H9 (cell line): ENCODE results near the gene SDK2. TPM values are rescaled to one million over a fixed set of nuclear protein-coding genes. Genes with fewer than 3 reads are reported as not detected.

Experiments
- DNase-seq: peaks from one replicate; pipeline ENCODE4 v3.0.0-alpha.2; 2017
- H2AFZ ChIP-seq: one replicate; pipeline ENCODE4 v1.6.1; 2013; ENCODE audit warnings: mild to moderate bottlenecking, low read length, control low read depth, moderate library complexity
- H2AK5ac ChIP-seq: 2 replicates; pipeline ENCODE4 v1.6.1; 2013; ENCODE audit warnings: low read length, control low read depth, mixed read lengths; ENCODE audit not compliant: insufficient read length
- H2BK120ac ChIP-seq: one replicate; pipeline ENCODE4 v1.6.1; 2013; ENCODE audit warnings: low read depth, mild to moderate bottlenecking, low read length, control low read depth, inconsistent platforms; ENCODE audit not compliant: poor library complexity, severe bottlenecking
- H2BK12ac ChIP-seq: 2 replicates; pipeline ENCODE4 v1.6.1; 2013; ENCODE audit warnings: low read length, control low read depth, mixed read lengths, low read depth; ENCODE audit not compliant: insufficient read length
- H2BK15ac ChIP-seq: 2 replicates; pipeline ENCODE4 v1.6.1; 2013; ENCODE audit warnings: low read depth, low read length, control low read depth
- H2BK20ac ChIP-seq: one replicate; pipeline ENCODE4 v1.6.1; 2013; ENCODE audit warnings: low read depth, mild to moderate bottlenecking, low read length, control low read depth, inconsistent platforms; ENCODE audit not compliant: poor library complexity, severe bottlenecking
- H2BK5ac ChIP-seq: 2 replicates; pipeline ENCODE4 v1.6.1; 2013; ENCODE audit warnings: low read length, control low read depth, mixed read lengths; ENCODE audit not compliant: insufficient read length
- H3K14ac ChIP-seq: 2 replicates; pipeline ENCODE4 v1.6.1; 2013; ENCODE audit warnings: low read length, control low read depth; ENCODE audit not compliant: insufficient read depth
- H3K18ac ChIP-seq: 2 replicates; pipeline ENCODE4 v1.6.1; 2013; ENCODE audit warnings: low read depth, mild to moderate bottlenecking, mixed read lengths, low read length, control low read depth; ENCODE audit not compliant: insufficient read length
- H3K23ac ChIP-seq: 2 replicates; pipeline ENCODE4 v1.6.1; 2013; ENCODE audit warnings: low read length, control low read depth, mixed read lengths, low read depth; ENCODE audit not compliant: insufficient read length
- H3K23me2 ChIP-seq: 2 replicates; pipeline ENCODE4 v1.6.1; 2013; ENCODE audit warnings: low read depth, mild to moderate bottlenecking, mixed read lengths, low read length, control low read depth; ENCODE audit not compliant: insufficient read length, poor library complexity, severe bottlenecking
- H3K27ac ChIP-seq: 2 replicates; pipeline ENCODE4 v1.5.1; 2013; ENCODE audit warnings: low read length, control low read depth, mixed read lengths, low read depth; ENCODE audit not compliant: insufficient read length
- H3K27me3 ChIP-seq: 2 replicates; pipeline ENCODE4 v1.6.1; 2013; ENCODE audit warnings: low read length, control low read depth, inconsistent platforms; ENCODE audit not compliant: insufficient read depth
- H3K4ac ChIP-seq: 2 replicates; pipeline ENCODE4 v1.6.1; 2013; ENCODE audit warnings: low read depth, mild to moderate bottlenecking, control low read depth, inconsistent platforms, low read length, moderate library complexity
- H3K4me1 ChIP-seq: 2 replicates; pipeline ENCODE4 v1.6.1; 2013; ENCODE audit warnings: low read length, control low read depth, inconsistent platforms; ENCODE audit not compliant: insufficient read depth
- H3K4me2 ChIP-seq: 2 replicates; pipeline ENCODE4 v1.6.1; 2013; ENCODE audit warnings: low read length, control low read depth, mixed read lengths; ENCODE audit not compliant: insufficient read length, insufficient read depth
- H3K56ac ChIP-seq: 2 replicates; pipeline ENCODE4 v1.6.1; 2013; ENCODE audit warnings: low read depth, mild to moderate bottlenecking, mixed read lengths, low read length, control low read depth; ENCODE audit not compliant: insufficient read length
- H3K79me1 ChIP-seq: 2 replicates; pipeline ENCODE4 v1.6.1; 2013; ENCODE audit warnings: low read depth, mild to moderate bottlenecking, moderate library complexity, low read length, control low read depth, inconsistent platforms; ENCODE audit not compliant: insufficient read depth, poor library complexity, severe bottlenecking
- H3K79me2 ChIP-seq: 2 replicates; pipeline ENCODE4 v1.6.1; 2013; ENCODE audit warnings: low read length, control low read depth, inconsistent platforms; ENCODE audit not compliant: insufficient read depth
- H3K9ac ChIP-seq: 2 replicates; pipeline ENCODE4 v1.6.1; 2013; ENCODE audit warnings: low read length, control low read depth, mixed read lengths; ENCODE audit not compliant: insufficient read length; ENCODE audit errors: extremely low read depth
- H3K9me3 ChIP-seq: one replicate; pipeline ENCODE4 v1.6.1; 2013; ENCODE audit warnings: low read depth, low read length, inconsistent platforms; ENCODE audit not compliant: control insufficient read depth
- H3T11ph ChIP-seq: one replicate; pipeline ENCODE4 v1.6.1; 2013; ENCODE audit warnings: mild to moderate bottlenecking, low read length, control low read depth, inconsistent platforms
- H4K20me1 ChIP-seq: one replicate; pipeline ENCODE4 v1.6.1; 2013; ENCODE audit not compliant: control insufficient read depth, insufficient read length, insufficient read depth
- H4K5ac ChIP-seq: 2 replicates; pipeline ENCODE4 v1.6.1; 2013; ENCODE audit warnings: low read depth, mild to moderate bottlenecking, mixed read lengths, low read length, control low read depth; ENCODE audit not compliant: insufficient read length
- H4K8ac ChIP-seq: replicated peaks from 2 replicates; pipeline ENCODE4 v1.6.1; 2013; ENCODE audit warnings: low read length, control low read depth, mixed read lengths, low read depth; ENCODE audit not compliant: insufficient read length
- H4K91ac ChIP-seq: 2 replicates; pipeline ENCODE4 v1.6.1; 2013; ENCODE audit warnings: low read depth, mild to moderate bottlenecking, moderate library complexity, mixed read lengths, low read length, control low read depth; ENCODE audit not compliant: insufficient read length
- H3K27ac Mint-ChIP-seq, 3 experiments: 2 replicates in 2 of 3; 3 replicates in 1 of 3; pipeline ENCODE4 v1.8.0; 2020 to 2021; ENCODE audit warnings: mixed read lengths in 3 of 3, mild to moderate bottlenecking in 1 of 3, moderate library complexity in 1 of 3
- H3K27me3 Mint-ChIP-seq: 2 replicates; pipeline ENCODE4 v1.8.0; 2021; ENCODE audit warnings: low read depth, mild to moderate bottlenecking, moderate library complexity, mixed read lengths
- H3K36me3 Mint-ChIP-seq, 3 experiments: 2 replicates in 2 of 3; 3 replicates in 1 of 3; pipeline ENCODE4 v1.8.0; 2020 to 2021; ENCODE audit warnings: low read depth in 3 of 3, mixed read lengths in 3 of 3; ENCODE audit not compliant: insufficient read depth in 1 of 3
- H3K4me1 Mint-ChIP-seq, 2 experiments: 2 replicates each; pipeline ENCODE4 v1.8.0; 2020; ENCODE audit warnings: mixed read lengths in 2 of 2
- H3K4me3 Mint-ChIP-seq, 2 experiments: 2 replicates in 1 of 2; 3 replicates in 1 of 2; pipeline ENCODE4 v1.8.0; 2020 to 2021; ENCODE audit warnings: mild to moderate bottlenecking in 2 of 2, mixed read lengths in 2 of 2, moderate library complexity in 1 of 2
- H3K9me3 Mint-ChIP-seq, 2 experiments: 2 replicates in 1 of 2; 3 replicates in 1 of 2; pipeline ENCODE4 v1.8.0; 2020; ENCODE audit warnings: mild to moderate bottlenecking in 2 of 2, mixed read lengths in 2 of 2, moderate library complexity in 1 of 2
- WGBS: extraction: QIAGEN DNeasy Blood & Tissue Kit; methylation state at CpG from one replicate; pipeline ENCODE4 v1.1.7; 2013; ENCODE audit warnings: missing lambda C conversion rate, low lambda C conversion rate, mixed read lengths; ENCODE audit not compliant: insufficient read length; ENCODE audit errors: extremely low coverage; 5-methylcytosine and 5-hydroxymethylcytosine counted together
- total RNA-seq: library from RNA; stranded (reverse); gene quantifications from 2 replicates; pipeline ENCODE4 v1.2.1, GENCODE V29; 2021
- TF ChIP-seq, protein P1 (sequence below): fragments of 200-600 bp; sonication (generic); conservative IDR thresholded peaks from 3 replicates; pipeline ENCODE4 v1.8.0; 2021; ENCODE audit warnings: antibody characterized with exemption, mild to moderate bottlenecking

The SDK2 gene
- total RNA-seq, 1 experiment from 2014 or later: 9.1 TPM

- no peaks in the 10 kb centered on the region for H3K9me3 ChIP-seq
- H3K23ac ChIP-seq: no peak overlapping the region
- no peak for DNase-seq
- H3K4me1 ChIP-seq: peaks cover 12% of the 10 kb centered on the region
- H4K20me1 ChIP-seq: peaks cover 2% of the 10 kb centered on the region
- Mint-ChIP-seq H3K27ac (peak overlapping the region in 1 of 3 experiments; percentile 18; a peak in 1 of 7 replicates), H3K4me3 (no peak overlapping the region), H3K36me3 (peaks cover 9 to 37% (median 16%) of the 10 kb centered on the region in 3 experiments), H3K9me3 (peaks cover 21 to 25% of the 10 kb centered on the region in 2 experiments), H3K4me1 (peaks cover 42 to 52% of the 10 kb centered on the region in 2 experiments), H3K27me3 (no peaks in the 10 kb centered on the region; the same call in none of the 2 replicates)
- no peak overlapping the region for H2BK5ac ChIP-seq
- H2AFZ ChIP-seq: no peak overlapping the region
- no peak overlapping the region for H4K5ac ChIP-seq
- no peak overlapping the region for H3K56ac ChIP-seq
- no peak overlapping the region for H2AK5ac ChIP-seq
- no peak overlapping the region for H3K9ac ChIP-seq
- H3K18ac ChIP-seq: no peak overlapping the region
- no peaks in the 10 kb centered on the region for H3K79me2 ChIP-seq
- H3K27ac ChIP-seq: no peak overlapping the region
- H4K91ac ChIP-seq: no peak overlapping the region
- H3K79me1 ChIP-seq: no peaks in the 10 kb centered on the region
- no peak overlapping the region for H2BK15ac ChIP-seq
- H3K27me3 ChIP-seq: no peaks in the 10 kb centered on the region
- H3K14ac ChIP-seq: no peak overlapping the region
- H2BK120ac ChIP-seq: no peak overlapping the region
- no peak overlapping the region for H3T11ph ChIP-seq
- no peak overlapping the region for H2BK20ac ChIP-seq
- no peak overlapping the region for H4K8ac ChIP-seq
- H3K4me2 ChIP-seq: no peak overlapping the region
- no peak overlapping the region for H3K4ac ChIP-seq
- no CpG with 5 or more reads among the region's 5 CpGs for WGBS
- no peak overlapping the region for H2BK12ac ChIP-seq
- TF ChIP-seq, protein P1, sequence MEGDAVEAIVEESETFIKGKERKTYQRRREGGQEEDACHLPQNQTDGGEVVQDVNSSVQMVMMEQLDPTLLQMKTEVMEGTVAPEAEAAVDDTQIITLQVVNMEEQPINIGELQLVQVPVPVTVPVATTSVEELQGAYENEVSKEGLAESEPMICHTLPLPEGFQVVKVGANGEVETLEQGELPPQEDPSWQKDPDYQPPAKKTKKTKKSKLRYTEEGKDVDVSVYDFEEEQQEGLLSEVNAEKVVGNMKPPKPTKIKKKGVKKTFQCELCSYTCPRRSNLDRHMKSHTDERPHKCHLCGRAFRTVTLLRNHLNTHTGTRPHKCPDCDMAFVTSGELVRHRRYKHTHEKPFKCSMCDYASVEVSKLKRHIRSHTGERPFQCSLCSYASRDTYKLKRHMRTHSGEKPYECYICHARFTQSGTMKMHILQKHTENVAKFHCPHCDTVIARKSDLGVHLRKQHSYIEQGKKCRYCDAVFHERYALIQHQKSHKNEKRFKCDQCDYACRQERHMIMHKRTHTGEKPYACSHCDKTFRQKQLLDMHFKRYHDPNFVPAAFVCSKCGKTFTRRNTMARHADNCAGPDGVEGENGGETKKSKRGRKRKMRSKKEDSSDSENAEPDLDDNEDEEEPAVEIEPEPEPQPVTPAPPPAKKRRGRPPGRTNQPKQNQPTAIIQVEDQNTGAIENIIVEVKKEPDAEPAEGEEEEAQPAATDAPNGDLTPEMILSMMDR: no peak
- H3K23me2 ChIP-seq: no peaks in the 10 kb centered on the region
Observed at GRCh38 chr17:73617501-73617900, 26.7 kb downstream of the SDK2 start.
